ENCODE results near the gene METTL1.

DNA sequence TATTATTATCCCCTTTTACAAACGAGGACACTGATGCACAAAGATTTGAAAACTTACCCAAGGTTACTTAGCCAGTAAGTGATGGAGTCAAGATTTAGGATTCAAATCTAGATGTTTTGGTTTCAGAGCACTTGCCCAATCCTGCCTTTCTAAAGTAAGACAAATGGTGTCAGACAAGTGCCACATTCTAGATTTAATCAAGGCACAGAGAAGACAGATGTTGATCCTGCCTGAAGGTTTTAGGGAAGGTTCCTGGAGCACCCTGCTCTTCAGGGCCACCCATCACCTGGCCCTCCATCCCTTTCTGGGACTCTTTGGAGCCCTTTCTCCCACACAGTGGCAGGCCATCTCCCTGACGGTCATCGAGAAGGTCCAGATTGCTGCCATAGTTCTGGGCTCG lies 14.1 kb downstream of the METTL1 start:
- no peak for TF ChIP-seq NFRKB (IDR thresholded peaks at IDR 0.05)
- TF ChIP-seq FOXA1 (IDR thresholded peaks at IDR 0.05): no peak
- TF ChIP-seq BHLHE40 (IDR thresholded peaks at IDR 0.05; ENCODE audit: borderline replicate concordance): no peak
- TF ChIP-seq, protein P1, sequence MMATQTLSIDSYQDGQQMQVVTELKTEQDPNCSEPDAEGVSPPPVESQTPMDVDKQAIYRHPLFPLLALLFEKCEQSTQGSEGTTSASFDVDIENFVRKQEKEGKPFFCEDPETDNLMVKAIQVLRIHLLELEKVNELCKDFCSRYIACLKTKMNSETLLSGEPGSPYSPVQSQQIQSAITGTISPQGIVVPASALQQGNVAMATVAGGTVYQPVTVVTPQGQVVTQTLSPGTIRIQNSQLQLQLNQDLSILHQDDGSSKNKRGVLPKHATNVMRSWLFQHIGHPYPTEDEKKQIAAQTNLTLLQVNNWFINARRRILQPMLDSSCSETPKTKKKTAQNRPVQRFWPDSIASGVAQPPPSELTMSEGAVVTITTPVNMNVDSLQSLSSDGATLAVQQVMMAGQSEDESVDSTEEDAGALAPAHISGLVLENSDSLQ (IDR thresholded peaks at IDR 0.05): no peak
